C1 segment of cervical spinal cord (tissue), 14 donors: ENCODE results near the gene FOS.

Experiments
- DNase-seq, 14 donors: peaks; one replicate each; lab custom pipeline; 2025; lab: John Stamatoyannopoulos, UW

FOS gene

DNA sequence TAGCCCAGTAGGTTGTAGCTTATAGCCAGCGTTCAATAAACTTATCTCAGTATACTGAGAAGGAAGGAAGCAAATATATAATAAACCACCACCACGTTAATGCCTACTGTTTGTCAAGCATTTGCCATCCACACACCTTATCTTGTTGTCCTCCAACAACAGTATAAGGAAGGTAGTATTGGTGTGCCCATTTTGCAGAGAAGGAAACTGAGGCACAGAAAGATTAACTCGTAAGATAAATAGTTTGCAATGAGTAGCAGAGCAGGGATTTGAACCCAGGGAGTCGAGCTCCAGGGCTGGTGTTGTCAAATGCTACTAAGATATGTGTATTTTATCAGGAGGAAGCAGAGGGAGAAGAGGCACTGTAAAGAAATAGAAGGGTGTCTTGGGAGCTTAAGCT is 27.8 kb upstream of the FOS start:
- no peak for DNase-seq

DNA sequence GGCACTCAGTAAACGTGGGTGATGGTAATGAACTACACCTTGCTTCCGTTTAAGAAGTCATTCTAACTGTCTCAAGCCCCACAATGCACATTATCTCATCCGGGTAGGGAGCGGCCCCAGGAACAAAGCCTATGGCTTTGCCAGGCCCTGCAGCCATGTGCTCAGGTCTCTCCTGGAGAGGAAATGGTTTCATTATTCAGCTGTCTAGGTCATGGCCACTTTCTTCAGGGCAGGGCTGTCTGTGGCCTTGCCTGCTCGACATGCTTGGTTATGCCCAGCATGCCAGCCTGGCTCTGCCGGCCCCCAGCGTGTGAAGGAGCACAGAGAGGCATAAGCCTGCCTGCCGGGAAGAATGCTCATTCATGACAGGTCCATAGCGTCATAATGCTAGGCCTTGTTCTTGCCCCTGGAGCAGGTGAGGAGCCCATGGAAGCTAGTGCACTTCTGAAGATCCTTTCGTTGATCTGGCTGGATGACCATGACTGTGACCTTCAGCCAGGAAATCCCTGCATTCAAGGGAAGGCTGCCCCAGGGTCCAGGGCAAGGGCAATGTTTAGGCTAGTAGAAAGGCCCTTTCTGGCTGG is 26.3 kb upstream of the FOS start:
- DNase-seq = no peak

DNA sequence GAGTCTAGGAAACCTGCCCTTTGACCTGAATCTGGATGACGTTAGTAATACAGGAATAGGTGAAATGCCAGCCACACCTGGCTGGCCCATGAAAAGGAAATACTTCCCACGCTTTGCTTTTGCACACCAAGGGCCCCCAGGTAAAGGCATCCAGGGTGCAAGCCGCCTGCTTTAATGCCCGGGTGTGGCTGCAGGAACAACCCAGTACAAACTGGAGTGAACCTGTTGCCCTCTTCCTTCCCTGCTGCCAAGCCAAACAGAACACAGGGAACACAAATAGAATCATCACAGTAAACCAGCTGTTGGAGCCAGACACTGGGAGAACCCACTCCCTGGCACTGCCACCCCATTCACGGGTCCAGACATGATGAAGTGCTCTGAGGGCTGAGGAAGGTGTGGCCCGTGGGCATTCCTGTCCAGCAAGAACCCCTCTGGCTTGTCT is 24.2 kb upstream of the FOS start:
- DNase-seq = no peak

DNA sequence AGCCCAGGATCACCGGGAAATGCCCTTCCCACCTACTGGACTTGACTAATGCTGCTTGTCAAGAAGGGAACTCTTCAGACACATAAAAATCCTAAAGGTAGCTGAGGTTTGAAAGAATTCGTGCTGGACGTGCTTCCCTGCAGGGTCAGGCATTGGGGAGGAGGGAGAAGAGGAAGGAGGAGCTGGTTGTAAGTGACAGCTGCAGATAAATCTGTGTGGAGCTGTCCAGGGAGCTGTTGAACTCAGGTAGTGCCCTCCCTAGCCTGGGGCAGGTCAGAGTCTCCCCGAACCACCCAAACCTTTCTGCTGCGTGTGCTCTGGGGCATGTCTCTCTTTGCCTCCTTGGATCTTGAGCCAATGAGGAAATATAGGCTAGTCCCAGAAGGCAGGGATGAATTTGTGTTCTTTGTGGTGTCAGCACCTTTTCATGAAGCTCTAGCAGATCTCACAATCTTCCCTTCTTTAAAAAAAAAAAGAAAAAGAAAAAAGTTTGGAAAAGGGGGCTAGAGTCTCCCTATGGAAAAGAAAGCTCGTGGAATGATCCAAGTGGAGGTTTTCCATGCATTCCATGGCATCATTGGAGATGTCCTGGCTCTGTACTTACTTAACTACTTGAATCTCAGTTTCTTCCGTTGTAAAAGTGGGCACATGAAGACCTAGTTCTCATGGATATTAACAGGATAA is 23.6 kb upstream of the FOS start:
- DNase-seq = no peak

DNA sequence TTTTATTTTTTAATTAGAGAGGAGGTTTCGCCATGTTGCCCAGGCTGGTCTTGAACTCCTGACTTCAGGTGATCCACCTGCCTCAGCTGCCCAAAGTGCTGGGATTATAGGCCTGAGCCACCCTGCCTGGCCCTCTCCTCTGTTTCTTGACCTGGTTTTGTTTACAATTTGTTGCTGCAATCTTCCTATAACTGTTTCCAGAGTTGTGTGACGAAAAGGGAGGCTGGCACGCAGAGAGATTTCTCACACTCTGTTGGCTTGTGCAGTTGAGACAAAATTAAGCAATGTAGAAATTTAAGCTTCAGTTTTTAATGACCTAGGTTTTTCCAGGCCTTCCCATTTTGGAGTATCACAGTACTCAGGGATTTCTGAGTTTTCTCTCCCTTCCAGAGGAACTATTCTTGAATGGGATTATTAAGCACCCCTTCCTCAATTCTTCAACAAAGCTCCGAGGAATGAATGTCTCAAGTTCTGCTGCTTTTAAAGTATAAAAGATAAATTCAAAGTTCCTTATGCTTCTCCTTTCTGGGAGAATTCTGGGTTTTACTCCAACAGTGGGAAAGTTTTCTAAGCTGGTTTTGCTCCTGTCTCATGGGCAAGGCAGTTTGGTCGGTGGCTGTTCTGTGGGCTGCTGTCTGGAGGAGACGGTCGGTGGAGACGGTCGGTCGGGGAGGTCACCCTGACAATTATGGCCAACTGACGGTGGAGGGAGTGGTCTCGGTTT is 20.4 kb upstream of the FOS start:
- DNase-seq = no peak

DNA sequence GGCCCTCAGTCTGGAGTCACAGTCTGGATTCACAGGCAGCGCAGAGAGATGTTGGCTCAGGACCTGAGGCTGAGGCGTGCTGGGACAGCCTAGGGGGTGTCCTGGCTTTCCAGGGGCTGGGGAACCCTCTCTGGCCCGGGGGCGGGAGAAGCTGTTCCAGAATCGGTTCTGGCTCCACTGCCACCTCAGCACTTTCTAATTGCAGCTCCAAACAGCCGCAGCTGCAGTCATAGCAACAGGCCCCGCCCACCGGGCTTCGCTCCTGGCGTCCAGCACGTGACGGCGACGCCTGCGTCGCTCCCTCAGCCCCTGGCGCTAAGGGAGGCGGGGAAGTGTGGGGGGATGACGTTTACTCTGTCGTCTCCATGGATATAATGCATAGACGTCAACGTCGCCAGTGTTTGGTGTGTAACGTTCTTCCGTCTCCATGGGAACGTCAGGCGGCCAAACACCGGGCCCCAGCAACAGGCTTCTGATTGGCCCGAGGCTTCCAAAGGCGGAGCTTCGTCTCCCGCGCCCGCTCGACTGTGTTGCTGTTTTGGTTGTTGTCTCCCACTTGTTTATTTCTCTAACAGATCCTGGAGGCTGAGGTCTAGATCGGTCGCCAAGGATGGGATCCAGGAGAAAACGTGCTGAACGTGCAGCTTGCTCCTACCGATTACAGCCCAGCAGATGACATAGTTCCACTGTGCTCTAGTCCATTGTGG is 19.7 kb upstream of the FOS start:
- DNase-seq = peak; percentile 78 to 100 (median 95)

DNA sequence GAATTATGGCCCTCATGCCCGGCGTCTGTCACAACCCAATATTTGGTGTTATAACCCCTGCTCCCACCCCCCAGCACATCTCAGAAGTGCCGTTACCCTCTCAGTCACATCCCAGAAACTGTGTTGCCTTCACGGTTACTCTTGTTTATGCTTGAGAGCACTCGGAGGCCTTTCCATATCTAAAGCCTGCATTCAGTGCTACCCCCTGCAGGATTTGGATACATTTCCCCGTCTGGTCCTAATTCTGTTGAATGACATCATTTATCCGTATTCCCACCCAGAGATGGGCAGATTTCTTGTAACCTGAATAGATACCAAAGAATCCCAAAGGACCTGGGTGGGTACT is 19.1 kb upstream of the FOS start:
- peak in 1 of 14 donors; percentile 76 for DNase-seq

DNA sequence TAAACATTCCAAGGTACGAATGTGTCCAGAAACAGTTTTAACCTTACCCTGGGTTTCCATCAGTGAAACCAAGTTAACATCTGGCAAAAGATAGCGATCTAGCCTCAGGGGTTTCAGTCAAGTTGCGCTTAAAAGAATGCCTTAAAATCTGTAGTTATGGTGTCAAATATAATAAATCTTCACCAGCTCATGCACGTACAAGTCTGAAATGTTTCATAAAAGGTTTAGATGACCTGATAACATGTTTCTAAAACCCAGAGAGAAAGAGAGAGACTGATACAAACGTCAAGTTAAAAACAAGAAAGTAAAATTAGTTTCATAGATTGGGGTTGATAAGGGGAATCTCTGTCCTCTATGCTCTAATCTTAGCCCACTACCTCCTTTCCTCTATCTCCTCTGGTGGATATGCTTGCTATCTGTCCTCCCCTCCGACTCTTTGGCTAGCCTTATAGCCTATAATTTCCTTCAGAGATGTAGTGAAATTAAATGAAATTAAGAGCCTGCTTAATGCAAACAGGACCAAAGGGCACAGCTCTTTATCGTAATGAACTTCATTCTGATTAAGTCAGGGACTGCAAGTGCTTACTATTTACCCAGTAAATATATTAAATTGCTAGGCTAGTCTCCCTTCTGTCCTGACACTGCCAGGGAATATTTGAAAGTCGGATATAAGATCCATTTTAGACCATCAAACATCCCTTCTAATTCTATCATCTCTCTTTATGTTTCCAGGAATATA is 18.4 kb upstream of the FOS start:
- no peak for DNase-seq

DNA sequence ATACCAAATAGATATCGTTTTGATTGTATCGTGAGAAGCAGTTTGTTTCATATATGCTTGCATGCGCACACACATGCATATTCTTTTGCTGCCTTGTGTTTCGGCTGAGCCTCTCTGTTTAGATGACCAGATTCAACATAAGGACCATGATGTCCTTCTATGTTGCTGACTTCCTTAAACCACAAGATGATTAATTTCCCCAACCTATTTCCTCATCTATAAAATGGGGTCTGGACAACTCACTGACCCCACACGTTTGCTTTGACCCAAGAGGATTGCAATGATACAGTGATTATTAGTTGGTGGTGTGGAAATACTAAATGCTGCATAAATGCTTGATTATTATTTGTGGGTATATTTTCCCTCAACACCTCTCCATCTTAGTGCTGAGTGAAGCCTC is 16.8 kb upstream of the FOS start:
- DNase-seq = no peak

DNA sequence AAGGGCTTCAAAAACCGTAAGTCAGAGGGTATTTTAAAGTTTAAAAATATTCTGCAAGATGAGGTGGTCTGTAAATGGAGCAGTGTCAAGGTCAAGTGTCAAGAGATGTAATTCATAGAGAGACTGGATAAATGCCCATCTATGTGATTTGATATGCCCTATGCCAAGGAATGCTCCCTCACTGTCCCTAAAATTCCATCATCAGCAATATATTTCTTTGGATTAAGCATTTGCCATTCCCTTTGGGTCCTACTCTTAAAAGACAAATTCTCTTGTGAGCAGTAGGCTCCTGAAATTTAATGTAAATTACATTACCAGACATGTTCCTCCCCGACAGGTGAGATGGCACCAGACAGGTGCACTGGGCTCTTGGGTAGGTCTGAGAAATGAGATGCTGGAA is 16.0 kb upstream of the FOS start:
- DNase-seq = no peak

DNA sequence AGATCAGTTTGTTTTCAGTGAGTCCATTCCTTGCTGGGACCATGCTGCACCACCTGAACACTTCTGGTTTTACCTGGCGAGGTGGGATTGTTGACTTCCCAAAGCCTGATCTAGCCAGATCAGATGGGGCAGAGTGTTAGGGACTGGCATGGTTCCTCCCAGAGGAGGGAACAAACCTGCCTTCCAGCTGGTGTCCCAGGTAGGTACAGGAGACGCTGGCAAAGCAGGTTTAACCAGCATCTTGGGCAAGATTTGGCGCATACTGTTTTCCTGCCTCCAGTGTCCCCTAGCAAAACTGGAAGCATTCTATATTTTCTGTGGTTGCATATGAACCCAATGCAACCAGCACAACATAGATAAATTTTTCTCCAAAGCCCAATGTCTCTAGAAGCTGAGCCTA is 14.6 kb upstream of the FOS start:
- no peak for DNase-seq

DNA sequence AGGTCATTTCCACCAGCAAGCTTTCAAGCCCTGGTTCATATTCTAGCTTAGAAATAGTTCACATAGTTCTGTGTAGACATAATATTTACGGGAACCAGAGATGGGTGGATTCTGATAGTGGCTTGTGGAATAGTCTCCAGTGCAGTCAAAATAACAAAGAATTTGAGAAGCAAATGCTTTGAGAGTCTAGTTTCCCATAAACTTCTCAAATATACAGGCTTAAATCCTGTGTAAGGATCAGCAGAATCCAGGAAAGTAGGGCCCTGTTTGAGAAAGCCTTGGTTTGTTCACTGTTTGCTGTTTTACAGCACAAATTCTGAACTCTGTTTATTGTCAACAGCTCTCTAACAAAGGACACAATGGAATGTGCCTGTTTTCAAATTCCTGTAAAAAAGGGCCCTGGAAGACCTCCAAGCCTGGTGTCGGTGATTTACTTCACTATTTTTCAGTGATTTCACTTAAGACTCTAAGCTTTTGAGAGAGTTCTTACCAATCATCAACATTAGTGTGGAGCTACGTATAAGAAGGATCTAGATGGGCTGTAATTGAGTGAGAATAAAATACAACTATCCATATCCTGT is 11.4 kb upstream of the FOS start:
- DNase-seq = no peak

DNA sequence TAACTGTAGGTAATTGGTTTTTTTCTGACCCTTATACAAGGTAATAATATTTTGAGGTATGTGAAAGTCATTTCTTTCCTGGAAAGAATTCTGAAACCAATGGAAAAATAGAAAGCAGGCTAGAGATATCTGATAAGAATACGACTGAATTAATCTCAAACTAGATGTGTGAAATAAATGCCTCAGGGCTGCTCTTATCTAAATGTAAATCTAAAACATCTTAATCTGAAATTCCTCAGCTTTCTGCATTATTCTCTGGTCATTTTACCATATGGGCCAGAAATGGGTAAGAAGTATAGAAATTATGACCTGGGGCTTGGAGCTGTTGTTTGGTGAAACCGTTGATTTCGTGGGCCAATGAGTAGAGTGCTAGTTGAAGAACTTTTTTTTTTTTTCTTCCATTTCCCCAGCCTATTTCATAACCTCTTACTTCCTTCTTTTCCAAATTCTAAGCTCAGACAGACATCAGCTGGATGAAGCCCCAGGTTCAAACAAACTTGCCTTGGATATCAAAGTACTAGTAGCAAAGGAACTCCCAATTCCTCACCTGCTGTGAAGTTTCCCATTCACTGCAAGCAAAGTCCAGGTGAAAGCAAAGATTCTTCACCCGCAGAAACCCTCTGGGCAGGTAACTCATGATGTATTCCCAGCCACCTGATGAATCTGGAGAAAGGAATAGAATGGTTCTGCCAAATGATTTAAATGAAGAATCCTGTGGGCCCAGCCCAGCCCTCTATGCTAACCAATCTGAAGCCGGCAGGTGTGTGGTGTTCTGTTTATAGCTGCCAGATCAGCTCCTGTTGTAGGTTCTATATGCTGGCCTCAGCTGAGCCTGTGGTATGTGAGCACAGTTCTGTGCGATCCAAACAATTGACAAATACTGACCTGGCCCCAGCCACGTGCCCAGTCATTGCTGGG is 9.7 kb upstream of the FOS start:
- no peak for DNase-seq

DNA sequence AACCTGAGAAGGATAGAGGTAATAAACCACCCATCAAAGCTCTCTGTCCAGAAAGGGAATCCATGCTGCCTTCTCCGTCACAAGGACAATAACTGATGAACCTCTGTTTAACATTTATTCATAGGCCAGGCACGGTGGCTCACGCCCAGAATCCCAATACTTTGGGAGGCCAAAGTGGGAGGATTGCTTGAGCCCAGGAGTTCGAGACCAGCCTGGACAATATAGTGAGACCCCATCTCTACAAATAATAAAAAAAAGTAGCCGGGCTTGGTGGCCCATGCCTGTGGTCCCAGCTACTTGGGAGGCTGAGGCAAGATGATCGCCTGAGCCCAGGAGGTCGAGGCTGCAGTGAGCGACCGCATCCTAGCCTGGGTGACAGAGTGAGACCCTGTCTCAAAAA is 7.1 kb upstream of the FOS start:
- no peak for DNase-seq

DNA sequence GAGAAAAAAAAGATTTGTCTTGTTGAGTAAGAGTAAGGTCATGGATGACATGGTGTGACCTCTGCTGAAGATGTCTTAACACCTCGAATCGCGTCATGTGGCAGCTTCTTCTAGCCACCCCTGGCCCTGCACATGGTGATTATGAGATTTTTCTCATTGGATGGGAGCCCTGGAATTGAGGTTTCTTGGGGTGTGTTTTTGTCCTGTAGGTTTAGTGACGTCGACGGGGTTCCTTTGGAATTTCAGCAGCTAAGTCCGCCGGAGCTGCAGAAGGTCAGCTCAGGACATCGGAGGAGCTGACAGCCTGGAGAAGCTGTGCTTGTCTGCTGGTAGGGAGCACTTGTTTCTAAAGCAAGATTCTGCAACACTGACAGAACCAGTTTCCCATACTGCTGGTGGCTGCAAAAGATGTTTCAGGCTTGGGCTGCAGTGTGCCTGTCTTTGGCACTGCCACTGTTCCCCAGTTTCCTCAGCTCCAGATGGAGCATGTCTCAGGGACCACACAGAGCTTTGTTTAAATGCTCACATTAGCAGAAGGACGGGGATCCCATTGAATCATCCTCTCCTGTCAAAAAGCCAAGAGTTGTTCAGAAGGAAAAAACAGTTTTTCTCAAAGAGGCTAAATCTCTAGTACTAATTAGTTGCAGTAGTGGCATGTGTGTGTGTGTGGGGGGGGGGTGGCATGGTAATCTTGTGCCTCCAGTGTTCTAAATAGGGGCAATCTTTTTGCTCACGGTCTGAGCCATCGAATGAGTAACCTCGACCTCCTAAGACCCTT is 5.2 kb upstream of the FOS start:
- DNase-seq = no peak

DNA sequence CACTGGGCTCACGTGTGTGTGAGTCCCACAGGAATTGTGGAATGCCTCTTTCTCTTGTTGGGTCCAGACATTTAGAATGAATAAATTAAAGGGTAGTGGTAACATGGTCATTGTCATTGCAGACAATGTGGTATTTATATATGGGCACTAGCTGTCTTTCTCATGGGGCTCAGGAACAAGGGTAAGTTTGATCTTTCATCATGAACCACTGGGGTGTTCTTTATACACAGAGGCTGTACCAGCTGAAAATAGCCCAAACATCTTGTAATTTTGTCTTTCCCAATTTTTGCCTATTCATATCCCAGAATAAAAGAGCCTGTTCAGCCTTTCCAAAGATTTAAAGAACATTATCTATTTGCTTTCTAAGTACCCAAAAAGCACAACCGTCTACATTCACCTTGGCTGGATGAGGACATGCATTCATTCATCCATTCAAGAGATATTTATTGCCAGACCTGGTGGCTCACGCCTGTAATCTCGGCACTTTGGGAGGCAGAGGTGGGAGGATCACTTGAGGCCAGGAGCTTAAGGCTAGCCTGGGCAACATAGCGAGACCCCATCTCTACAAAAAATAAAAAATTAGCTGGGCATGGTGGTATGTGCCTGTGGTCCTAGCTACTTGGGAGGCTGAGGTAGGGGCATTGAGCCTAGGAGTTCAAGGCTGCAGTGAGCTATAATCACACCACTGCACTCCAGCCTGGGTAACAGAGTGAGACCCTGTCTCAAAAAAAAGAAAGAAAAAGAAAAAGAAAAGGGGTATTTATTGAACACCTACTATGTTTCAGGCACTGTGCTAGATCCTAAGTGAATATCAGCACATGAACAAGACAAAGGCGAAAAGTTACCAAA is 4.4 kb upstream of the FOS start:
- DNase-seq = no peak

DNA sequence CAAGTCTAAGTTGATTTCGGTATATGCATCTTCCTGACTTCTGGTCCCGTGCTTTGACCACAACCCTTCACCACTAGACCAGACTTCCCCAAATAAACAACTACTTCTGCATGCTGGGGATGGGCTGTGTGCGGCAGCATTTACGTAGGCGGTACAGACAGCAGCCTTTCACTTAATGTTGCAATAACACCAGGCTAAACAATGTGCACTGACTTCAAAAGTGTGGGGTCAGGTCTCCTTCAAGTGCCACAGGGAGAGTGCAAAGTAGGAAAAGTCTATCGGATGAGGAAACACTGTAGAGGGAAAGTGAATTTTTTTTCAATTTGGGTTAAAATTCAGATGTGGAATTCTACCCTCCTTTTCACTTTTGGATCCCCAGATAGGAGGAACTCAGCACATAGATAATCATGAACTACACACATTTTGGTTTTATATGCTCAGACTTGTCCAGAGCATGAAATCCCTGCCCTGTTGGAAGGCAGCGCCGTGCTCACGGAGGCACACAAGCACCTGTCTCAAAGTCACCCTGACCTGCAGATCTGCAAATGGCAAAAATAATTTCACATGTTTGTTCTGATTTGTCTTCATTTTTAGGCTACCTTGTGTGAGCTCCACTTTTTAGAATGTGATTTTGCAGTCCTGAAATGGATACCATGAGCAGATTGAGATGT is 3.6 kb upstream of the FOS start:
- DNase-seq = peak in 8 of 14 donors; percentile 28 to 63 (median 42)

DNA sequence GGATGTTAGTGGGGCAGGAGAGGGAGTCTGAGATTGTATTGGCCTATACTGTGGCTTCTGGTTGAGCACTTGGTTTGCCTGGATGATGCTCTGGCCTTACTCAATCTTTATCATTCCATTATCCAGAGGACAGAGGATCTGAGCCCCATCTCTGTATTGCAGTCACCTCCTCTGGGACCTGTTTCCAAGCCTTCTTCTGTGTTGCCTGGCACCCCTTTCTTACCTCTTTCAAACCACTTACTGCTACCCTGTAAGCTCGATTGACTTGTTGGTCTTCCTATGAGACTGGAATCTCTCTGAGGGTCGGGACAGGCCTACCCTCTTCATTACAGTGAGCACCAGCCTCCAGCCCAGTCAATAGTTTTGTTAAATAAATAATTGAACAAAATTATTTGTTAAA is 3.0 kb upstream of the FOS start:
- no peak for DNase-seq
